ENCODE measurements around the gene MX1.

DNA sequence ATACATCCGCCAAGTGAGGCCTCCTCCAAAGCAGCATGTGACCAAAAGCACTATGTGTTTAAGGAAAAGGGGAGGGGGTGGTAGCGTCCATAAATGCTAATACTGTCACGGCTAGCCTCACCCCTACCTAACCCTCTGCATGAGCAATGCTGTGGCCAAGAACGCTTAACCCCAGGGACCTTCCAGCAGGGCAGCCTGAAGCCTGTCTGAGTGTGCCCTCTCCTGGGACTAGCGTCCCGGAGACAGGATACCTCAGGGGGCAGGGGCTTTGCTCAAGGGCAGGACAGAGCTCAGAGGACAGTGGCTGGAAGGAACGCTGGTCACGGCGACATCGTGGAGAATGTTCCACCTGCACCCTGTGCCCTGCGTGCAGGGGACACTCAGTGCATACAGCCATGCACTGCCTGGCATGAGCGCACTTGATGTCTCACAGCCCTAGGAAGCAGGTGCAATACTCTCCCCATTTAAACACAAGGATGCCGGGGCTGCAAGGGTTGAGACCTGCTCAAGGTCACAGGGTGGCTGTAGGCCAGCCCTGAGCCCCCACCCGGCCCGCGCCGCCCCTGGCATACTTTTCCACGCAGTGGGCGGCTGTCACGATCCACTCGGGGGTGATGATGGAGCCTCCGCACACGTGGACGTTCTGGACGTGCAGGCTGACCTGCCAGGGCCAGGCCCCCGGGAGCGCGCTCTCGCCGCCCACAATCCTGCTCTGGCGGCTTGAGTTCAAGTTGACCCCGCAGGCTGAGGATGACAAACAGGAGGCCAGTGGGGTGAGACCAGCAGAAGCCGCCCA is 46.9 kb downstream of the MX1 start:
- TF ChIP-seq POLR2AphosphoS5 (IDR thresholded peaks at IDR 0.05; ENCODE audit: low read depth) (no peak), EZH2 (IDR thresholded peaks at IDR 0.05; ENCODE audit: low read depth, unreplicated experiment) (no peak), NANOG (IDR thresholded peaks at IDR 0.05; ENCODE audit: borderline replicate concordance) (no peak), EZH2phosphoT487 (IDR thresholded peaks at IDR 0.05; ENCODE audit: unreplicated experiment) (no peak), ZNF331 (CRISPR knock-in tag; IDR thresholded peaks at IDR 0.05; ENCODE audit: low read depth) (no peak), CREB1 (CRISPR knock-in tag; IDR thresholded peaks at IDR 0.05; ENCODE audit: low read depth) (no peak)
- TF ChIP-seq, protein P1, sequence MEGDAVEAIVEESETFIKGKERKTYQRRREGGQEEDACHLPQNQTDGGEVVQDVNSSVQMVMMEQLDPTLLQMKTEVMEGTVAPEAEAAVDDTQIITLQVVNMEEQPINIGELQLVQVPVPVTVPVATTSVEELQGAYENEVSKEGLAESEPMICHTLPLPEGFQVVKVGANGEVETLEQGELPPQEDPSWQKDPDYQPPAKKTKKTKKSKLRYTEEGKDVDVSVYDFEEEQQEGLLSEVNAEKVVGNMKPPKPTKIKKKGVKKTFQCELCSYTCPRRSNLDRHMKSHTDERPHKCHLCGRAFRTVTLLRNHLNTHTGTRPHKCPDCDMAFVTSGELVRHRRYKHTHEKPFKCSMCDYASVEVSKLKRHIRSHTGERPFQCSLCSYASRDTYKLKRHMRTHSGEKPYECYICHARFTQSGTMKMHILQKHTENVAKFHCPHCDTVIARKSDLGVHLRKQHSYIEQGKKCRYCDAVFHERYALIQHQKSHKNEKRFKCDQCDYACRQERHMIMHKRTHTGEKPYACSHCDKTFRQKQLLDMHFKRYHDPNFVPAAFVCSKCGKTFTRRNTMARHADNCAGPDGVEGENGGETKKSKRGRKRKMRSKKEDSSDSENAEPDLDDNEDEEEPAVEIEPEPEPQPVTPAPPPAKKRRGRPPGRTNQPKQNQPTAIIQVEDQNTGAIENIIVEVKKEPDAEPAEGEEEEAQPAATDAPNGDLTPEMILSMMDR (conservative IDR thresholded peaks at IDR 0.05; ENCODE audit: low read depth in 2 of 2) = no peak
- TF ChIP-seq, protein P2, sequence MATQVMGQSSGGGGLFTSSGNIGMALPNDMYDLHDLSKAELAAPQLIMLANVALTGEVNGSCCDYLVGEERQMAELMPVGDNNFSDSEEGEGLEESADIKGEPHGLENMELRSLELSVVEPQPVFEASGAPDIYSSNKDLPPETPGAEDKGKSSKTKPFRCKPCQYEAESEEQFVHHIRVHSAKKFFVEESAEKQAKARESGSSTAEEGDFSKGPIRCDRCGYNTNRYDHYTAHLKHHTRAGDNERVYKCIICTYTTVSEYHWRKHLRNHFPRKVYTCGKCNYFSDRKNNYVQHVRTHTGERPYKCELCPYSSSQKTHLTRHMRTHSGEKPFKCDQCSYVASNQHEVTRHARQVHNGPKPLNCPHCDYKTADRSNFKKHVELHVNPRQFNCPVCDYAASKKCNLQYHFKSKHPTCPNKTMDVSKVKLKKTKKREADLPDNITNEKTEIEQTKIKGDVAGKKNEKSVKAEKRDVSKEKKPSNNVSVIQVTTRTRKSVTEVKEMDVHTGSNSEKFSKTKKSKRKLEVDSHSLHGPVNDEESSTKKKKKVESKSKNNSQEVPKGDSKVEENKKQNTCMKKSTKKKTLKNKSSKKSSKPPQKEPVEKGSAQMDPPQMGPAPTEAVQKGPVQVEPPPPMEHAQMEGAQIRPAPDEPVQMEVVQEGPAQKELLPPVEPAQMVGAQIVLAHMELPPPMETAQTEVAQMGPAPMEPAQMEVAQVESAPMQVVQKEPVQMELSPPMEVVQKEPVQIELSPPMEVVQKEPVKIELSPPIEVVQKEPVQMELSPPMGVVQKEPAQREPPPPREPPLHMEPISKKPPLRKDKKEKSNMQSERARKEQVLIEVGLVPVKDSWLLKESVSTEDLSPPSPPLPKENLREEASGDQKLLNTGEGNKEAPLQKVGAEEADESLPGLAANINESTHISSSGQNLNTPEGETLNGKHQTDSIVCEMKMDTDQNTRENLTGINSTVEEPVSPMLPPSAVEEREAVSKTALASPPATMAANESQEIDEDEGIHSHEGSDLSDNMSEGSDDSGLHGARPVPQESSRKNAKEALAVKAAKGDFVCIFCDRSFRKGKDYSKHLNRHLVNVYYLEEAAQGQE (IDR thresholded peaks at IDR 0.05; ENCODE audit: unreplicated experiment) = no peak
- TF ChIP-seq, protein P3, sequence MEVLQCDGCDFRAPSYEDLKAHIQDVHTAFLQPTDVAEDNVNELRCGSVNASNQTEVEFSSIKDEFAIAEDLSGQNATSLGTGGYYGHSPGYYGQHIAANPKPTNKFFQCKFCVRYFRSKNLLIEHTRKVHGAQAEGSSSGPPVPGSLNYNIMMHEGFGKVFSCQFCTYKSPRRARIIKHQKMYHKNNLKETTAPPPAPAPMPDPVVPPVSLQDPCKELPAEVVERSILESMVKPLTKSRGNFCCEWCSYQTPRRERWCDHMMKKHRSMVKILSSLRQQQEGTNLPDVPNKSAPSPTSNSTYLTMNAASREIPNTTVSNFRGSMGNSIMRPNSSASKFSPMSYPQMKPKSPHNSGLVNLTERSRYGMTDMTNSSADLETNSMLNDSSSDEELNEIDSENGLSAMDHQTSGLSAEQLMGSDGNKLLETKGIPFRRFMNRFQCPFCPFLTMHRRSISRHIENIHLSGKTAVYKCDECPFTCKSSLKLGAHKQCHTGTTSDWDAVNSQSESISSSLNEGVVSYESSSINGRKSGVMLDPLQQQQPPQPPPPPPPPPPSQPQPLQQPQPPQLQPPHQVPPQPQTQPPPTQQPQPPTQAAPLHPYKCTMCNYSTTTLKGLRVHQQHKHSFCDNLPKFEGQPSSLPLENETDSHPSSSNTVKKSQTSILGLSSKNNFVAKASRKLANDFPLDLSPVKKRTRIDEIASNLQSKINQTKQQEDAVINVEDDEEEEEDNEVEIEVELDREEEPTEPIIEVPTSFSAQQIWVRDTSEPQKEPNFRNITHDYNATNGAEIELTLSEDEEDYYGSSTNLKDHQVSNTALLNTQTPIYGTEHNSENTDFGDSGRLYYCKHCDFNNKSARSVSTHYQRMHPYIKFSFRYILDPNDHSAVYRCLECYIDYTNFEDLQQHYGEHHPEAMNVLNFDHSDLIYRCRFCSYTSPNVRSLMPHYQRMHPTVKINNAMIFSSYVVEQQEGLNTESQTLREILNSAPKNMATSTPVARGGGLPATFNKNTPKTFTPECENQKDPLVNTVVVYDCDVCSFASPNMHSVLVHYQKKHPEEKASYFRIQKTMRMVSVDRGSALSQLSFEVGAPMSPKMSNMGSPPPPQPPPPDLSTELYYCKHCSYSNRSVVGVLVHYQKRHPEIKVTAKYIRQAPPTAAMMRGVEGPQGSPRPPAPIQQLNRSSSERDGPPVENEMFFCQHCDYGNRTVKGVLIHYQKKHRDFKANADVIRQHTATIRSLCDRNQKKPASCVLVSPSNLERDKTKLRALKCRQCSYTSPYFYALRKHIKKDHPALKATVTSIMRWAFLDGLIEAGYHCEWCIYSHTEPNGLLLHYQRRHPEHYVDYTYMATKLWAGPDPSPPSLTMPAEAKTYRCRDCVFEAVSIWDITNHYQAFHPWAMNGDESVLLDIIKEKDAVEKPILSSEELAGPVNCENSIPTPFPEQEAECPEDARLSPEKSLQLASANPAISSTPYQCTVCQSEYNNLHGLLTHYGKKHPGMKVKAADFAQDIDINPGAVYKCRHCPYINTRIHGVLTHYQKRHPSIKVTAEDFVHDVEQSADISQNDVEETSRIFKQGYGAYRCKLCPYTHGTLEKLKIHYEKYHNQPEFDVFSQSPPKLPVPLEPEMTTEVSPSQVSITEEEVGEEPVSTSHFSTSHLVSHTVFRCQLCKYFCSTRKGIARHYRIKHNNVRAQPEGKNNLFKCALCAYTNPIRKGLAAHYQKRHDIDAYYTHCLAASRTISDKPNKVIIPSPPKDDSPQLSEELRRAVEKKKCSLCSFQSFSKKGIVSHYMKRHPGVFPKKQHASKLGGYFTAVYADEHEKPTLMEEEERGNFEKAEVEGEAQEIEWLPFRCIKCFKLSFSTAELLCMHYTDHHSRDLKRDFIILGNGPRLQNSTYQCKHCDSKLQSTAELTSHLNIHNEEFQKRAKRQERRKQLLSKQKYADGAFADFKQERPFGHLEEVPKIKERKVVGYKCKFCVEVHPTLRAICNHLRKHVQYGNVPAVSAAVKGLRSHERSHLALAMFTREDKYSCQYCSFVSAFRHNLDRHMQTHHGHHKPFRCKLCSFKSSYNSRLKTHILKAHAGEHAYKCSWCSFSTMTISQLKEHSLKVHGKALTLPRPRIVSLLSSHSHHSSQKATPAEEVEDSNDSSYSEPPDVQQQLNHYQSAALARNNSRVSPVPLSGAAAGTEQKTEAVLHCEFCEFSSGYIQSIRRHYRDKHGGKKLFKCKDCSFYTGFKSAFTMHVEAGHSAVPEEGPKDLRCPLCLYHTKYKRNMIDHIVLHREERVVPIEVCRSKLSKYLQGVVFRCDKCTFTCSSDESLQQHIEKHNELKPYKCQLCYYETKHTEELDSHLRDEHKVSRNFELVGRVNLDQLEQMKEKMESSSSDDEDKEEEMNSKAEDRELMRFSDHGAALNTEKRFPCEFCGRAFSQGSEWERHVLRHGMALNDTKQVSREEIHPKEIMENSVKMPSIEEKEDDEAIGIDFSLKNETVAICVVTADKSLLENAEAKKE (CRISPR knock-in tag; IDR thresholded peaks at IDR 0.05) = no peak
